ENCODE measurements around the gene GALNT2.

DNA sequence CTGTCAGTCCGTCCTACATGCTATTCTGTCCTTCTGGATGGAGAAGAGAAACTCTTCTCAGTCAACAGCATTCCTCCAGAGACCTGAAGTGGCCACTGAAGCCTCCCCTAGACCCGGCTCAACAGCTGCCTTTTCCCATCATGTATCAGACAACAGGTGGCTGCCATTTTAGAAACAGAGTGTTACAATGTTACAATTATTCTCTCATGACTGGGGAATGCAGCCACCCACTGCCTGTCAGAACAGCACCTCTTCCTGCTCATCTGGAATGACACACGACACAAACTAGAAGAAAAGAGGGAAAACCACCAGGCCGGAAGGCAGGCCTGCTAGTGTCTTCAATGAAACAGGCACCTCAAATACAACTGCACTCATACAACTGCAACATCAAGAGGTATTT lies 253.8 kb downstream of the GALNT2 start:
- TF ChIP-seq, protein P1, sequence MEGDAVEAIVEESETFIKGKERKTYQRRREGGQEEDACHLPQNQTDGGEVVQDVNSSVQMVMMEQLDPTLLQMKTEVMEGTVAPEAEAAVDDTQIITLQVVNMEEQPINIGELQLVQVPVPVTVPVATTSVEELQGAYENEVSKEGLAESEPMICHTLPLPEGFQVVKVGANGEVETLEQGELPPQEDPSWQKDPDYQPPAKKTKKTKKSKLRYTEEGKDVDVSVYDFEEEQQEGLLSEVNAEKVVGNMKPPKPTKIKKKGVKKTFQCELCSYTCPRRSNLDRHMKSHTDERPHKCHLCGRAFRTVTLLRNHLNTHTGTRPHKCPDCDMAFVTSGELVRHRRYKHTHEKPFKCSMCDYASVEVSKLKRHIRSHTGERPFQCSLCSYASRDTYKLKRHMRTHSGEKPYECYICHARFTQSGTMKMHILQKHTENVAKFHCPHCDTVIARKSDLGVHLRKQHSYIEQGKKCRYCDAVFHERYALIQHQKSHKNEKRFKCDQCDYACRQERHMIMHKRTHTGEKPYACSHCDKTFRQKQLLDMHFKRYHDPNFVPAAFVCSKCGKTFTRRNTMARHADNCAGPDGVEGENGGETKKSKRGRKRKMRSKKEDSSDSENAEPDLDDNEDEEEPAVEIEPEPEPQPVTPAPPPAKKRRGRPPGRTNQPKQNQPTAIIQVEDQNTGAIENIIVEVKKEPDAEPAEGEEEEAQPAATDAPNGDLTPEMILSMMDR (IDR thresholded peaks at IDR 0.05 in 8 of 11, conservative IDR thresholded peaks at IDR 0.05 in 3 of 11): no peak
- no peak for TF ChIP-seq POLR2AphosphoS5 (IDR thresholded peaks at IDR 0.05)

All from spleen (tissue), 7 donors.